ENCODE data around the gene CDK15.
"Not testable (repeated sequence)": the region's sequence is repeated elsewhere in the genome, so short reads cannot be mapped to it uniquely, and the experiment has no call there.

The CDK15 gene

GRCh38 chr2:201790989-201791388 lies 15.3 kb upstream of the CDK15 start:
- DNase-seq: no peak

- DNase-seq: no peak
These were observed 12.7 kb upstream of the CDK15 start for GRCh38 chr2:201793631-201794030.

GRCh38 chr2:201794294-201794693 lies 12.0 kb upstream of the CDK15 start:
- DNase-seq: no peak

- no peak for DNase-seq
These were observed 10.5 kb upstream of the CDK15 start for GRCh38 chr2:201795607-201796477.

GRCh38 chr2:201796478-201796865 lies 9.9 kb upstream of the CDK15 start:
- no peak for DNase-seq

- no peak for DNase-seq
These were observed 9.0 kb upstream of the CDK15 start for GRCh38 chr2:201797175-201797840.

GRCh38 chr2:201798252-201798913 lies 8.0 kb upstream of the CDK15 start:
- no peak for DNase-seq

- not testable (repeated sequence) for DNase-seq
These were observed 7.4 kb upstream of the CDK15 start for GRCh38 chr2:201798914-201799285.

- no peak for DNase-seq
These were observed 1.2 kb downstream of the CDK15 start for GRCh38 chr2:201807452-201807999.

- DNase-seq: no peak
These were observed 1.7 kb downstream of the CDK15 start for GRCh38 chr2:201808027-201808426.

- DNase-seq: no peak
These were observed 3.3 kb downstream of the CDK15 start for GRCh38 chr2:201809633-201810032.

- not testable (repeated sequence) for DNase-seq
These were observed 4.3 kb downstream of the CDK15 start for GRCh38 chr2:201810604-201811003.

GRCh38 chr2:201813996-201814760 lies 7.8 kb downstream of the CDK15 start:
- DNase-seq: no peak

GRCh38 chr2:201816657-201817575 lies 10.6 kb downstream of the CDK15 start:
- no peak for DNase-seq

GRCh38 chr2:201820383-201821007 lies 14.2 kb downstream of the CDK15 start:
- no peak for DNase-seq

GRCh38 chr2:201821080-201821479 lies 14.7 kb downstream of the CDK15 start:
- DNase-seq: no peak

GRCh38 chr2:201824212-201824611 lies 17.9 kb downstream of the CDK15 start:
- DNase-seq: no peak

- DNase-seq: no peak
These were observed 21.3 kb downstream of the CDK15 start for GRCh38 chr2:201827621-201828020.

GRCh38 chr2:201828220-201828619 lies 21.9 kb downstream of the CDK15 start:
- no peak for DNase-seq

GRCh38 chr2:201830666-201831065 lies 24.3 kb downstream of the CDK15 start:
- DNase-seq: no peak

- DNase-seq: no peak
These were observed 25.1 kb downstream of the CDK15 start for GRCh38 chr2:201831469-201831868.

All from NCI-H1092 (cell line).